GM23248 (cell line): ENCODE data around the gene SCN8A.

Experiments used
- EZH2 ChIP-seq: fragments of 200-600 bp; sonication (generic); IDR thresholded peaks from 2 replicates; pipeline ENCODE4 v1.6.1; 2018; ENCODE audit warnings: antibody characterized with exemption, mild to moderate bottlenecking; ENCODE audit not compliant: insufficient read depth, poor library complexity, severe bottlenecking
- EZH2phosphoT487 ChIP-seq: fragments of 200-600 bp; sonication (generic); IDR thresholded peaks from 2 replicates; pipeline ENCODE4 v1.6.1; 2018; ENCODE audit warnings: antibody characterized with exemption, moderate library complexity, mild to moderate bottlenecking, low read depth; ENCODE audit not compliant: insufficient read depth

GRCh38 chr12:51639361-51639760, 48.3 kb downstream of the SCN8A start:
- TF ChIP-seq EZH2 = no peak
- TF ChIP-seq EZH2phosphoT487 = no peak
